Measurements from ENCODE around the gene SAMM50. TPM values are rescaled to one million over a fixed set of nuclear protein-coding genes. Genes with fewer than 3 reads are reported as not detected.

SAMM50 gene
- total RNA-seq (2014; rRNA removed; shearing (Covaris generic)), result 30.0 and 40.8 TPM in 2 replicates

DNA sequence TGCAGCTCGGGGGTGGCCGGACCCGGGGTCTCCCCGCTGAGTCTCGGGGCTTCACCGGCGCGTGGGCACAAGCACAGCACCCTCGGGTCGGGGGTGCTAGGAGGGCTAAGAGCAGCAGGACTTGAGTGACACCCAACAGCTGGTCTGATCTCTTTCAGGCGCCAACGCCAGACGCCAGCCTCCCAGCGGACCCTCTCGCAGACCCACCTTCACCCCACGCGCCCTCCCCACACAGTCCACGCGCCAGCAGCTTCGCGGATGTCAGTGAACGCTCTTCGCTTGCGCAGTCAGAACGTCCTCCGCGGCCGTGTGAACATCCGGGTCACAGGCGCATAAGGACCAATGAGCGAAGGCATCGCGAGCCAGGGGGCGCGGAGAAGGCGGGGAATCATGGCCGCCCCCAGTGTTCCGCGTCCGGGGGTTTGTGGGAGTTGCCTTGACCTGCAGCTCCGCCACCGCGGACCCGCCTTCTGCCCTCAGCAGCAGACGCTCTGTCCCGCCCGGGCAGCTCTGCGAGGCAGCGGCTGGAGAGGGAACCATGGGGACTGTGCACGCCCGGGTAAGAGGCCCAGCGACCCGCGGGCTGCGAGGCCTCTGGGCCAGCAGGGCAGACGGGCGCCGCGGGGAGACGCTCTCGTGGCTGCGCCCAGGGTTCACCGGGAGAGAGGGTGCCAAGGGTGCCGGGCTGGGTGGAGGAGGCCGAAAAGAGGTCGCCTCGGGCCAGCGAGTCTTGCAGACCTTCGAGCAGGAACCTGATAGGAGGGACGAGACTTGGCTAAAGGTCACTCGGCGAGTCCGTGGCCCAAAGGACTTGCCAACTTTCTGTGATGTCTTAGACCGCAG is at the start of gene SAMM50:
TSS of gene SAMM50 (plus strand) at position 403 of the 843 bp plus-strand sequence. CDS start at position 539, 136 bp downstream.
- DNase-seq (ENCODE audit: low read depth), result peak; percentile 86

DNA sequence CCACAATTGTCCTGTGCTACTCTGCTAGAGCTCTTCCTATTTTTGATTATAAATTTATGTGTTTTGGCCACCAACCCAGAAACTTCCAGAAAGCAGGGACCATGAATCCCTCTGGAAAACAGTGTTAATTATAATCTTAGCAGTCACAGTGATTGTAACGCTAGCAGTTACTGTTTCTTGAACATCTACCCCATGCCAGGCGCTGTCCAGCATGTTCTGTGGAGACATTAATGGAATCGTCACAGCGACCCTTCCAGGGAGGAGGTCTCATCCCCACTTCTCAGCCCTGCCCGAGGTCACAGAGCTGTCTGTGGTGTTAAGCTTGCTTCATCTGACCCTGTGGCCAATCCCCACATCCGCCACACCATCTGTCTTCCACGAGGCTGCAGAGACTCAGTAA is 49.6 kb upstream of the SAMM50 start:
- DNase-seq (ENCODE audit: low read depth), result no peak

DNA sequence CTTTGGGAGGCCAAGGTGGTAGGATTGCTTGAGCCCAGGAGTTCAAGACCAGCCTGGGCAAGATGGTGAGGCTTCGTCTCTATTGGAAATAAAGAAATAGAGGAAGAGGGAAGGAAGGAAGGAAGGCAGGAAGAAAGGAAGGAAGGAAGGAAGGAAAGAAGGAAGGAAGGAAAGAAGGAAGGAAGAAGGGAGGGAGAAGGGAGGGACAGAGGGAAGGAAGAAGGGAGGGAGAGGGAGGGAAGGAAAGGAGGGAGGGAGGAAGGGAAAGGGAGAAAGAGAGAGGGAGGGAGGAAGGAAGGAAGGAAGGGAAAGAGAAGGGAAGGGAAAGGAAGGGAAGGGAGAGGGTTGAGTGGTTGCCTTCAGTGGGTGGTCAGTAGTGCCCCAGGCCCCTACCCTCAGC is 45.5 kb upstream of the SAMM50 start:
- no peak for DNase-seq (ENCODE audit: low read depth)

DNA sequence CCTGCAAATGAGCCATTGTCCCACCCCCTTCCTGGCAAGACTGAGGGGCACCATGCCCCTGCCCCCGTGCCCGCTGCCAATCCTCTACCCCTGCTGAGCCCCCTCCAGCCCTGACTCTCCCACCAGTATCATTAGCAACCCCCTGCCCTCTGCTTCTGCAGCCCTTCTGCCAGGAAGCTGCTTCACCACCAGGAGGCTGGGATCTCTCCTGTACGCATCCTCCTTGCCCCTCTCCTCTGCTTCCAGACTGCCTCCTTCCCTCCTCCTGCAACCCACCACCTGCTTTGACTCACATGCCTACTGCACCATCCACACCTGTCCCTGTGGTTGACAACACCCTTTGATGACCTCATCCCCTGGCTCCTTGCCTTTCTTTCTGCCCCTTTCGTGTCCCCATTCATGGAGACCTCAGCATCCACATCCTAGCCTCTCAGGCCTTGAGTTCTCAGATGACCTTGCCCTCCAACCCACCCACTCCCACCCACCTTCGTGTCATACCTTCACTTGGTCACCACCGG is 45.0 kb upstream of the SAMM50 start:
- no peak for DNase-seq (ENCODE audit: low read depth)

DNA sequence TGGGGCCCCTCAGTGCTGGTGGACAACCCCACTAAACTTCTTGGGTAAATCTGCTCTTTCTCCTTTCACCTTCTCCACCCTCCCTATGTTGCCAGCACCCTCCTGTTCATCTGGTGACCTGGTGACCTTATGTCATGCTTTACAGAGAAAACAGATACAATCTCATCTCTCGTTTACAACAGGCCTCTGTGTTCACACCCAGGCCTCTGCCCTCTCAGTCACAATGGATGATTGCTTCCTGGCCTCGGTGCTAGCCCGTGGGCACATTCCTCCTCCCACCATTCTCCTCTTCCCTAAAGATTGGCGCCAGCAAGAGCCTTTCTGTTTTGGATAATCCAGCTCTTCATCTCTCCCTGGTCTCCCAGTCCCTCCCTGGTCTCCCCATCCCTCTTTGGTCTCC is 43.9 kb upstream of the SAMM50 start:
- no peak for DNase-seq (ENCODE audit: low read depth)

DNA sequence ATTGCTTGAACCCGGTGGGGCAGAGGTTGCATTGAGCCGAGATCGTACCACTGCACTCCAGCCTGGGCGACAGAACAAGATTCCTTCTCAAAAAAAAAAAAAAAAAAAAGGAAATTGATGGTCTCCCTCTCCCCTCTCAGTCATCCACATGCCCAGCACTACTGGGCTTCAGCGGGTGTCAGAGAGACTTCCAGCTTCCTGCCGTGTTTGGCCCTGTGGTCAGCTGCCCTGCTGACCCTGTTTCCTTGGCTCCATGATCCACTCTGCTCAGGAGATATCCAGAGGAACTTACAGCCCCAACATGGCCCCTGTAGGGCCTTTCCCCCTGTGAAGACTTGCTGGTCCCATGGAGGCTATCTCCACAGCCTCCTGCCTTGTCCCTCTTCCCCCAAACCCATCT is 37.7 kb upstream of the SAMM50 start:
- DNase-seq (ENCODE audit: low read depth), result peak; percentile 59

DNA sequence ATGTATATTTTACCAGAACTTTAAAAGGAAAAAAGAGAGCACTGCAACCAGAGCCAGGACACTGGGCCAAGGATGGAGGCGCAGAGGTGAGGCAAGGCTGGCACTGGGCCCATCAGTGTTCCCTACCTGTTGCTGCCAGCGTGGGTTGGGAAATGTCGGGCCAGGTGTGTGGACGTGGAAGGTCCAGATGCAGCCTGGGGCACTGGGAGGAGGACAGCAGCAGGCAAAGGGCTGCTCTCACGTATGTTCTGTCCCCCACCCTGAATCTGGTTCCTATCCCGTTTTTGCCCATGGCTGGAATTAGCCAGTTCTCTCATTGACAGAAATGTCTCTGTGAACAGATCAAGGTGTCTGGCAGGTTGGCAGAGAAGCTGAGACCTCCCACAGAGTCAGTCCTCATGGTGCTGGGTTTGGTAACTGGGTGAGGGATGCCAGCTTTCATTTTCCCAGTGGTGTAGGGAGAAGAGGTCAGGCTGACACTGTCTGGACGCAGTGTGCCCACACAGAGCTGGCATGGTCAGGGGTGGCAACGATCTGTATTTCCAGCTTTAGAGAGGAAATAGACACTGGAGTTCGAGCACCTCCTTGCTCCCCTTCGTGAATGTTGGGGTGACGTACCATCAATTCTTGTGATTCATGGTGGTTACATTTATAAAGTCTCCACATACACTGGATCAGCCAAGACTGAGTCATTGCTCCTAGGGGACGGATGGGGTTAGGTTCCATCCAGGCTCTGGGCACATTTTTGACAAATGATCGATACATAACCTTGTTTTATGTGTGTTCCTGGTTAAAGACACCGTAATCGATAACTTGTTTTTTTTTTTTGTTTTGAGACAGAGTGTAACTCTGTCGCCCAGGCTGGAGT is 35.9 kb upstream of the SAMM50 start:
- peak; percentile 85 for DNase-seq (ENCODE audit: low read depth)

DNA sequence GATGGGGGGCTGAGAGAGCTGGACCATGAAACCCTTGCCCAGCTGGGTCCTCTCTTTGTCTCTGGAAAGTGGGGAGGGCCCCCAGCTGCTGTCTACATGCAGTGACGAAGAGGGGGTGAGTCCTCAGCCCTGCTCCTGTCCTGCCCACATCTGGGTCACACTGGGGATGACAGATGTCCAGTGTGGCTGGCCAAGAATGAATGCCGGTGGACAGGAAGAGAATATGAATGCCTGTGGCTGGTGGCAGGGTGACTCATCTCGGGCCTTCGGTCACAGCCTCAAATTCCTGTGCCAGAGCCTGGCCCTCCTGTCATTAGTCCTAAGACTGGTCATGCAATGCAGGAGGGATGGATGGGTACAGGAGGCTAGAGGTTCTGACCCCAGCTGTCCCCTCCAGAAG is 33.9 kb upstream of the SAMM50 start:
- peak; percentile 94 for DNase-seq (ENCODE audit: low read depth)

DNA sequence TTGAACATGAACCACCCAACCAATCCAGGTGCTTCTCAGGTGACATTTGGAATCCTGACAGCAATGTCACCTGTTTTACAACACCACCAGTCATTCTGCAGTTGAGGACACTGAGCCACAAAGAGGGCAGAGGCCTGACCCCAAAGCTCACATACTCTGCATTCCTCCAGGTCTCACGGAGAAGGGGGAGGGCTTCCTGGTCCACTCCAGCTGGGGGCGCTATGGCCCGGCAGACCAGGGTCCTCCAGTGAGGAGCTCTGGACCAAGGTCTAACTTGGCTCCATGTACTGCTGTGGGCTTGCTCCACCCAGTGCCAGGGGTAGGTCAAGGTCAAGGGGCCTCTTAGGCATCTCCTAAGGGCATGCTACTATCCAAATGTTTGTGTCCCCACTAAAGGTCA is 33.1 kb upstream of the SAMM50 start:
- DNase-seq (ENCODE audit: low read depth), result no peak

DNA sequence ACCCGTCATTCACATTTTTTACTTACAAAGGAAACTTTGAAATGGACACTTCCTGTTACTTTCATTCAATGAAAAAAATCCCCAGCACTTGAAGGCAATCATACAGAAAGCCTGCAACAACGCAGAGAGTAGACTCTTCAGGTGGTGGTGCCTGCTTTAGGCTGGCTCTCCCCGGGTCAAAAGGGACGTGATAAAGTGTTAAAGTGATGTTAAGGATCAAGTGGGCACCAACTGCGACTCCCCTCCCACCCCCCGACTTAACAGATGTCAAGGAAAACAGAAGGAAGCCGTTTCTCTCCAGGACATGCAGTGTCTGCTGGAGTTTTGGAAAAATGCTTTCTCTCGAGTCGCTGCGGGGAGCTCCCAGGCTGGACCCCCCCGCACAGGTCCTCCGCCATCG is 32.1 kb upstream of the SAMM50 start:
- DNase-seq (ENCODE audit: low read depth), result peak; percentile 30

DNA sequence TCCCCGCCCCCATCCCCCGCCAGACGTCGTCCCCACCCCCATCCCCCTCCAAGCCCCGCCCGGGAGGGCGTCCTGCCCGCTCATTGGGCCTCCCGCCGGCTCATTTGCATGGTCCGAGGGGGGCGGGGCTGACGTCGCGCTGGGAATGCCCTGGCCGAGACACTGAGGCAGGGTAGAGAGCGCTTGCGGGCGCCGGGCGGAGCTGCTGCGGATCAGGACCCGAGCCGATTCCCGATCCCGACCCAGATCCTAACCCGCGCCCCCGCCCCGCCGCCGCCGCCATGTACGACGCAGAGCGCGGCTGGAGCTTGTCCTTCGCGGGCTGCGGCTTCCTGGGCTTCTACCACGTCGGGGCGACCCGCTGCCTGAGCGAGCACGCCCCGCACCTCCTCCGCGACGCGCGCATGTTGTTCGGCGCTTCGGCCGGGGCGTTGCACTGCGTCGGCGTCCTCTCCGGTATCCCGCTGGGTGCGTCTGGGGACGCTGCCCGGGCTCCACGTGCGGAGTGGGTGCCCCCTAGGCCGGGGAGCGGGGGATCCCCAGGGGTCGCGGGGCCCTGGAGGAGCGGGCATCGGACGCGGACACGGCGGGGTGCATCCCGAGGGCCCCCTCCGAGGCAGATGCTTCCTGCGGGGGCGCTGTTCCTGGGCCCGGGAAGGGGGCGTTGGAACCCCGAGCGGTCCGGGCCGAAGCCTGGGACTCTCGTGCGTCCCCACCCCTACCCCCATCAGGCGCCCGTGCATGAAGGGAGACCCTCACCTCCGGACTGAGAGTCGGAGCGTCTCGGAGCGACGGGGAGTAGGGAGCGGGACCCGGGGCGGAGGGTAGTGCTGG is 31.4 kb upstream of the SAMM50 start, which contains the start of gene PNPLA3:
TSS of gene PNPLA3 (plus strand) at position 175 of the 834 bp plus-strand sequence. CDS start at position 282, 107 bp downstream.
- peak; percentile 78 for DNase-seq (ENCODE audit: low read depth)

DNA sequence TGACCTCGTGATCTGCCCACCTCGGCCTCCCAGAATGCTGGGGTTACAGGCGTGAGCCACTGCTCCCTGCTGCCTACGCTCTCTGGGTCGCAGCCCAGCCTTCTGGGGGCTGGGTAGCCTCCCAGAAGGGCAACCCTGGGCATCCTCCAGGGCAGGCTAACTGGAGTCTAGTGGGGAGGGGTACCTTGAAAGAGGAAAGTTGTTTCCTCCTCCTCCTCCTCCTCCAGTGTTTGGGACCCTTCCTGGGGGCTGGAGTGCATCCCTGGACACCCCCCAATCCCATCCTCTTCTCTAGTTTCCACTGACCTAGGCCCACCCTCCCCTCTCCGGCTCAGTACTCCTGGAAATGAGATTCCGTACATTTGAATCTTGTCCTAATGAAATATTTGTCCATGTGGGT is 30.4 kb upstream of the SAMM50 start:
- no peak for DNase-seq (ENCODE audit: low read depth)

DNA sequence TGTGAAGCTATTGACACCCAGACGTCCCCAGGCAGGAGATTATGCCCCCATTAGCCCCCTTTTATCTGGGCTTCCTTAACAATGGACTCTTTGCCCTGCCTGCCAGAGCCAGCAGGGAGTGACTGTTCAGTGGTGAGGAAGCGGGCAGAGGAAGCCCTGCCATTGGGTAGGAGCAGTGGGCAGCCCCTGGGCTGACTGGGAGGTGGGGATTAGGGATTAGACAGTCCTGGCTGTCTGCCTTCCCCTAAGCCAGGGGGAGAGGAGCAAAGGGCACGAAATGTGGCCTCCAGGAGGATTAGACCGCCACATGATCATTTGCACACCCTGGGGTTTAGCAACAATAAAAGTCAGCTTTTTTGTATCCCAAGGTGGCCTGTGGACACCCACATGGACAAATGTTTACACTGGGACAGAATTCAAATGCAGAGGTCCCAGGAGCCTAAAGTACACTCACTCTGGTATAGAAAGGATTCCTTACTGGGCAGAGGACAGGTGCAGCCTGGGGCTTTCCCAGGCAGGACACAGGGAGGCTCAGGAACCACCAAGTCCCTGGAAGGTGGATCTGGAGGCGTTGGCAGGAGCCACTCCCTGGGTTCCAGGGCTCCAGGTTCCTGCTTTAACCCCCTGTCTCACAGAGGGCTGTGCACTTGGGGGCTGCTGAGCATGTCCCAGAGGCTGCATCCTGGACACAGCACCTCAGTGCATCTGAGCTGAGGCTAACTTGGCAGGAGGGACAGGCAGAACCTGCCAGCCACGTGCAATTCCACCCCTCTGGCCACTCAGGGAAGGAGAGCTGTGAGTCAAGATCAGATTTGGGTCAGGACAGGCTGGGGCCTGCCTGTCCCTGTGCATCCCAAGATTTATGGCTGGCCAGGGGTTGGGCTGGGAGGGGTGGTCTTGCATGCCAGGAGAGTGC is 29.6 kb upstream of the SAMM50 start:
- no peak for DNase-seq (ENCODE audit: low read depth)

DNA sequence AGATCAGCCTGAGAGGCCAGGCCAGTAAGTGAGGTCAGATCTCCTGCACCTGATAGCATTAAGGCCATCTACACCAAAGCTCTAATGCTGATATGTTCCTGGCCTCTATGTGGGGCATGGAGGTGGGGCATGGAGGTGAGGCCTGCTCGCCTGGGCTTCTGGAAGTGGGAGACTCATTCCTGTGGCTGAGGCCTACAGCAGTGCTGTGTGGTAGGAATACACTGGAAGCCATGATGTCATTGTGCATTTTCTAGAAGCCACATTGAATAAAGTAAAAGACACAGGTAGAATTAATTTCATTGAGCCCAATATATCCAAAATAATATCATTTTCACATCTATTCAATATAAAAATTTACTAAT is 28.9 kb upstream of the SAMM50 start:
- DNase-seq (ENCODE audit: low read depth), result no peak

DNA sequence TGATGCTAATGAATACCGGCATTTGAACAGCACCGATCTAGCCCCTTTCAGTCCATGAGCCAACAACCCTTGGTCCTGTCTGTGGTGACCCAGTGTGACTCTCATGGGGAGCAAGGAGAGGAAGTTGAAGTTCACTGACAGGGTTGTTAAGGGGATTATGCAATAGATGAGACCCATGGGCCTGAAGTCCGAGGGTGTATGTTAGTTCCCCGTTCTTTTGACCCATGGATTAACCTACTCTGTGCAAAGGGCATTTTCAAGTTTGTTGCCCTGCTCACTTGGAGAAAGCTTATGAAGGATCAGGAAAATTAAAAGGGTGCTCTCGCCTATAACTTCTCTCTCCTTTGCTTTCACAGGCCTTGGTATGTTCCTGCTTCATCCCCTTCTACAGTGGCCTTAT is 26.8 kb upstream of the SAMM50 start:
- no peak for DNase-seq (ENCODE audit: low read depth)

DNA sequence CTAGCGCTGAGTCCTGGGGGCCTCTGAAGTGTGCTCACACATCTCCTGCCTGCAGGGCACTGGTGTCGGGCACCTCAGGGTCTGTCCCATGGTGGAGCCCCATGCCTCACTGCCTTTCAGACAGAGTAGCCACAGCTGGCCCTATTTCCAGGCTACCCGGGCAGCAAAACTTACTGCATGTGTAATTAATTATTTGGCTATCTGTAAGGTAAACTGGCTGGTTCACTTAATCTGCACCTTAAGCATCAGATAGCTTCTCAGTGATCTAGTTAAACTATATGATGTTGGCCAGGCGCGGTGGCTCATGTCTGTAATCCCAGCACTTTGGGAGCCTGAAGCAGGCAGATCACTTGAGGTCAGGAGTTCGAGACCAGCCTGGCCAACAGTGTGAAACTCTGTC is 26.3 kb upstream of the SAMM50 start:
- no peak for DNase-seq (ENCODE audit: low read depth)

DNA sequence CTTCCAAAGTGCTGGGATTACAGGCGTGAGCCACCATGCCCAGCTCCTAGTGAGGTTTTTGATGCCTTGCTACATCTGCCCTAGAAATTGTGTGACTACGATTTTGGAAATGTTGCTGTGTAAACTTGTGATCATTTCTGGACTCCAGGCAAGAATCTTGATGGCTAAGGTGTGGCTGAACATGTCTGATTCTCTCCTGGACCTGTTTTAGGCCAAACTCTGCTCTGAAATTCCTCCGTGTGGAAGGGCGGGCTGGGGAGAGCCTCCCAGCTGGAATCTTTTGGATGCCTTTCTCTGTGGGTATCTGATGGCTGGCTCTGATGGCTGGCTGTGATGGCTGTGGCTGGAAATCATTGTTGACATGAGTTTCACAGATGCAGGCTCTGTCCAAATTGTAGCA is 23.5 kb upstream of the SAMM50 start:
- no peak for DNase-seq (ENCODE audit: low read depth)

DNA sequence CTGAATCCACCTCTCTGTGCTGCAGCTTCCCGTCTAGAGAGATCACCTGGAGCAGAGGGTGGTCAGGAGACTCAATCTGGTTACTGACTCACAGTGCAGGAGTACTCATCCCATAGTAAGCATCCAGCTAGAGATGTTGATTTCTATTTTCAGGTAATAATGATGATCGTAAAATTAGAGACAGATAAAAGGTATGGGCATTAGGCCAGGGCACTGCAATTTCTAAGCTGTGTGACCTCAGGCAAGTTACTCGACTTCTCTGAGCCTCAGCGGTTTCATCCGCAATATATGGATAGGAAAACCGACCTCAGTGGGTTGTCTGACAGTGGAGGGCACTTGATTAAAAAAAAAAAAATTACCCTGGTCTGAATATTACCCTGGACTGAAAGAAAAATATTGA is 13.8 kb upstream of the SAMM50 start:
- DNase-seq (ENCODE audit: low read depth), result no peak

DNA sequence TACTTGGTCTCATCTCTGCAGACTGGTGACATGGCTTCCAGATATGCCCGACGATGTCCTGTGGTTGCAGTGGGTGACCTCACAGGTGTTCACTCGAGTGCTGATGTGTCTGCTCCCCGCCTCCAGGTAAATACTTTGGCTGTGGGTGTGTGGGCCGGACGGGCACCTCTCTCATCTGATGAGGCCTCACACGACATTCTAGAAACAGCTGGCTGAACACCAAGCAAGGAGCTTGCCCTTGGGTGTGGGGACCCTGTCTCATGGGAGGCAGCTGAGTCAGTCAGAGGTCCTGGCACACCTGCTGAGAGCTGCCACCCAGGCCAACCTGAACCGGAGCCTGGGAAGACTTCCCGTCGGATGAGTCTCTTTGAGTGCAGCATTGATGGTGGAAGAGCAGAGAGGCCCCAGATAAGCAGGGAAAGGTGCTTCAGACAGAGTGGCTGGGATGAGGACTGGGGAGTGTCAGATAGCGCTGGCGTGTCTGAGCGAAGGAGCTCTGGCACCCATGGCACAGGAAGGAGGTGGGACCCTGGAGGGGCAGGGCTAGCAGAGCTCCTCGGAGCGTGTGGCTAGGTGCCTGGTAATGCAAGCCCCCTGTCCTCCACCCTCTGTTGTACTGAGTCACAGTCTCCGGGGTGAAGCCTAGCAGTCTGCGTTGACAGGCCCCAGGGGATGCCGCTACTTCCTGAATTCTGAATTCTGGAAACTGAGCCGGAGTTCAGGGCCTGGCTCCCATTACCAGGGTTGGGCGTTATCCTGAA is 10.4 kb upstream of the SAMM50 start:
- no peak for DNase-seq (ENCODE audit: low read depth)

Data from M059J (cell line).